Spinal cord (tissue), 10 donors: ENCODE measurements around the gene PLXND1. TPM values are rescaled to one million over a fixed set of nuclear protein-coding genes. Genes with fewer than 3 reads are reported as not detected.

ENCODE experiments used
- DNase-seq, 6 donors: peaks; one replicate each; pipeline versions ENCODE4 v3.0.0 to v3.0.0-alpha.2; 2013 to 2015; ENCODE audit warnings: low spot score in 6 of 6, low read depth in 4 of 6
- H3K27ac ChIP-seq: one replicate; pipeline ENCODE4 v1.5.1; 2013; ENCODE audit warnings: low read depth, low read length, control low read depth
- H3K27me3 ChIP-seq: one replicate; pipeline ENCODE4 v1.6.1; 2013; ENCODE audit warnings: low read length; ENCODE audit not compliant: control insufficient read depth, insufficient read depth
- H3K36me3 ChIP-seq: one replicate; pipeline ENCODE4 v1.6.1; 2013; ENCODE audit warnings: low read length; ENCODE audit not compliant: control insufficient read depth, insufficient read depth
- H3K4me1 ChIP-seq: one replicate; pipeline ENCODE4 v1.6.1; 2013; ENCODE audit warnings: low read length; ENCODE audit not compliant: control insufficient read depth, insufficient read depth
- H3K4me3 ChIP-seq: one replicate; pipeline ENCODE4 v1.5.1; 2013; ENCODE audit warnings: low read depth, low read length, control low read depth
- H3K9me3 ChIP-seq: one replicate; pipeline ENCODE4 v1.6.1; 2013; ENCODE audit warnings: low read length; ENCODE audit not compliant: control insufficient read depth, insufficient read depth
- WGBS: methylation state at CpG from one replicate; pipeline ENCODE4 v1.1.5; 2013; ENCODE audit warnings: missing lambda C conversion rate; ENCODE audit not compliant: insufficient coverage; 5-methylcytosine and 5-hydroxymethylcytosine counted together
- polyA plus RNA-seq, 2 donors: library from polyadenylated mRNA; unstranded; fragments of 120-200 nt; gene quantifications; one replicate each; pipeline ENCODE4 v1.2.1, GENCODE V29; 2013; ENCODE audit not compliant: insufficient read length in 2 of 2
- total RNA-seq, 2 donors: library from RNA; depleted of rRNA in 1 of 2; stranded (reverse); fragments of 120-200 nt in 1 of 2; fragments of >200 nt in 1 of 2; gene quantifications; one replicate each; pipeline versions ENCODE4 v1.2.3 to v1.2.4, GENCODE V29; 2013 to 2014
- donor health status: healthy.

PLXND1 gene
- total and polyA plus RNA-seq, 4 donors, result 59.0 to 110 (median 65.9) TPM

DNA sequence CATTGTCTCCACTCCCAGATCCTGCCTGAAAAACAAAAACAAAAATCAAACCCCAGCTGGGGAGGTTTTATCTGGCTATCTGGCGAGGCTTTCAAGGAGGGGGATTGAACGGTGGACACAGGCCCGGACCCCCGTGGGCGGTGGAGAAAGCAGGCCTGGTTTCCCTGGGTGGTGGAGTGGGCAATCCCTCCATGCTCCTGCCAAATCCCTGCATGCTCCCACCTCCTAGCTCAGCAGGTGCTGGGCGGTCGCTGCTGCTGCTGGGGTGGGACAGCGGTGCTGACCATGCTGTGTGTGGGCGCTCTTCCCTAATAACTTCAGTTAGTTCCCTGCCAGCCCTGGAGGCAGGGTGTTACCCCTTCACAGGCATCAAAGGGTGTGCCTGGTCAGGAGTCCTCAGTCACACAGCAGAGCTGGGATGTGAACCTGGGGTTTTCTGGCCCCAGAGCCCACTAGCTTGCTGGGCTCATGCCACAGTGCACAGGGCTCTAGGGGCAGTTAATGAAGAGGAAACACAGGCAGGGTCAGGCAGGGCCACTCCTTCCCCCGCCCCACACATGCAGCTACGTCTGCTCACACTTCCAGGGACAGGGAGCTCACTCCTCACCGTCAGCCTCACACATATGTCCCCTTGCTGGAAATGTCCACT lies 15.9 kb upstream of the PLXND1 start:
- peaks cover 68% of the 10 kb centered on the region for H3K4me1 ChIP-seq
- WGBS, result 74% methylated on average over 7 of the region's 12 CpGs
- no peaks in the 10 kb centered on the region for H3K27me3 ChIP-seq
- H3K9me3 ChIP-seq, result no peaks in the 10 kb centered on the region
- H3K36me3 ChIP-seq, result no peaks in the 10 kb centered on the region
- H3K27ac ChIP-seq, result peak overlapping the region; percentile 76
- no peak overlapping the region for H3K4me3 ChIP-seq
- DNase-seq, result peak in 1 of 6 donors; percentile 62

GRCh38 chr3:129621626-129622225 lies 15.2 kb upstream of the PLXND1 start:
- 82% methylated on average over 7 of the region's 14 CpGs for WGBS
- no peaks in the 10 kb centered on the region for H3K9me3 ChIP-seq
- H3K4me3 ChIP-seq, result no peak overlapping the region
- peaks cover 62% of the 10 kb centered on the region for H3K4me1 ChIP-seq
- no peaks in the 10 kb centered on the region for H3K36me3 ChIP-seq
- H3K27me3 ChIP-seq, result no peaks in the 10 kb centered on the region
- H3K27ac ChIP-seq, result peak overlapping the region; percentile 40
- DNase-seq, result no peak

GRCh38 chr3:129620828-129621559 lies 14.5 kb upstream of the PLXND1 start:
- Histone ChIP-seq H3K4me3 (no peak overlapping the region), H3K36me3 (no peaks in the 10 kb centered on the region), H3K27me3 (no peaks in the 10 kb centered on the region), H3K4me1 (peaks cover 62% of the 10 kb centered on the region), H3K9me3 (no peaks in the 10 kb centered on the region), H3K27ac (no peak overlapping the region)
- DNase-seq, result no peak
- WGBS, result 74% methylated on average over 12 of the region's 18 CpGs

- WGBS, result 89% methylated on average over 6 of the region's 6 CpGs
- peaks cover 54% of the 10 kb centered on the region for H3K4me1 ChIP-seq
- no peak overlapping the region for H3K27ac ChIP-seq
- H3K36me3 ChIP-seq, result no peaks in the 10 kb centered on the region
- no peaks in the 10 kb centered on the region for H3K27me3 ChIP-seq
- no peaks in the 10 kb centered on the region for H3K9me3 ChIP-seq
- DNase-seq, result no peak
- H3K4me3 ChIP-seq, result no peak overlapping the region
Measured at GRCh38 chr3:129619726-129620162, 13.3 kb upstream of the PLXND1 start.

GRCh38 chr3:129618901-129619671 lies 12.6 kb upstream of the PLXND1 start:
- H3K4me3 ChIP-seq, result no peak overlapping the region
- WGBS, result 72% methylated on average over 22 of the region's 23 CpGs
- H3K36me3 ChIP-seq, result no peaks in the 10 kb centered on the region
- H3K27ac ChIP-seq, result no peak overlapping the region
- no peak for DNase-seq
- no peaks in the 10 kb centered on the region for H3K27me3 ChIP-seq
- H3K9me3 ChIP-seq, result no peaks in the 10 kb centered on the region
- H3K4me1 ChIP-seq, result peaks cover 47% of the 10 kb centered on the region

- 81% methylated on average over 13 of the region's 15 CpGs for WGBS
- Histone ChIP-seq H3K4me1 (peaks cover 41% of the 10 kb centered on the region), H3K4me3 (no peak overlapping the region), H3K27me3 (no peaks in the 10 kb centered on the region), H3K27ac (no peak overlapping the region), H3K36me3 (no peaks in the 10 kb centered on the region), H3K9me3 (no peaks in the 10 kb centered on the region)
- no peak for DNase-seq
Measured at GRCh38 chr3:129618186-129618820, 11.8 kb upstream of the PLXND1 start.

- H3K36me3 ChIP-seq, result no peaks in the 10 kb centered on the region
- DNase-seq, result no peak
- no peaks in the 10 kb centered on the region for H3K9me3 ChIP-seq
- no peaks in the 10 kb centered on the region for H3K27me3 ChIP-seq
- 84% methylated on average over 9 of the region's 12 CpGs for WGBS
- no peak overlapping the region for H3K4me3 ChIP-seq
- H3K27ac ChIP-seq, result no peak overlapping the region
- peaks cover 38% of the 10 kb centered on the region for H3K4me1 ChIP-seq
Measured at GRCh38 chr3:129617381-129618185, 11.1 kb upstream of the PLXND1 start.

DNA sequence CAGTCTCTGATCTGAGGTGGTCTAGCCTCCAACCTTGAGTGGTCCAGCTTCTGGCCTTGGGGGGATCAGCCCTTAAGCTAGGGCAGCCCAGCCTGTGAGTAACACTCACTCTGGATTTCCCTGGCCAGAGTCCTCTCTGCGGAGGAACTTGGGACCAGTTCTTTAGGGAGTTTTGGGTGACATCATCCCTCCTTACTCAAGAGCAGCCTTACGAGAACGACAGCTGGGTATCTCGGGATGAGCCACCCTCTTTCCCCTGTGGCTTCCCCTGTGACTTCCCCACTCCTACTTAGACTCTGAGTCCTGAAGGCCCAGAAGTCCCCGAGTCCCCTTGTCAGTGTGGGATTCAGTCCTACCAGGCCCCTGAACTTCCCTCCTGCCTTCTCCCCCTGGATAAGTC lies 10.2 kb upstream of the PLXND1 start:
- H3K9me3 ChIP-seq, result no peaks in the 10 kb centered on the region
- no peaks in the 10 kb centered on the region for H3K36me3 ChIP-seq
- no peaks in the 10 kb centered on the region for H3K27me3 ChIP-seq
- no peak overlapping the region for H3K27ac ChIP-seq
- no peak overlapping the region for H3K4me3 ChIP-seq
- 88% methylated on average over 5 of the region's 5 CpGs for WGBS
- DNase-seq, result no peak
- peaks cover 40% of the 10 kb centered on the region for H3K4me1 ChIP-seq
